Activated CD4-positive, alpha-beta T cell treated with anti-CD3 and anti-CD28 coated beads, Interleukin-2, amount 50 U/mL, for 16 hours (primary cell): Measurements from ENCODE around the gene WDR70.
"Not testable (repeated sequence)": the region's sequence is repeated elsewhere in the genome, so short reads cannot be mapped to it uniquely, and the experiment has no call there.

Experiments used
- DNase-seq: peaks from one replicate; pipeline ENCODE4 v3.0.0-alpha.2; 2020

WDR70 gene

DNA sequence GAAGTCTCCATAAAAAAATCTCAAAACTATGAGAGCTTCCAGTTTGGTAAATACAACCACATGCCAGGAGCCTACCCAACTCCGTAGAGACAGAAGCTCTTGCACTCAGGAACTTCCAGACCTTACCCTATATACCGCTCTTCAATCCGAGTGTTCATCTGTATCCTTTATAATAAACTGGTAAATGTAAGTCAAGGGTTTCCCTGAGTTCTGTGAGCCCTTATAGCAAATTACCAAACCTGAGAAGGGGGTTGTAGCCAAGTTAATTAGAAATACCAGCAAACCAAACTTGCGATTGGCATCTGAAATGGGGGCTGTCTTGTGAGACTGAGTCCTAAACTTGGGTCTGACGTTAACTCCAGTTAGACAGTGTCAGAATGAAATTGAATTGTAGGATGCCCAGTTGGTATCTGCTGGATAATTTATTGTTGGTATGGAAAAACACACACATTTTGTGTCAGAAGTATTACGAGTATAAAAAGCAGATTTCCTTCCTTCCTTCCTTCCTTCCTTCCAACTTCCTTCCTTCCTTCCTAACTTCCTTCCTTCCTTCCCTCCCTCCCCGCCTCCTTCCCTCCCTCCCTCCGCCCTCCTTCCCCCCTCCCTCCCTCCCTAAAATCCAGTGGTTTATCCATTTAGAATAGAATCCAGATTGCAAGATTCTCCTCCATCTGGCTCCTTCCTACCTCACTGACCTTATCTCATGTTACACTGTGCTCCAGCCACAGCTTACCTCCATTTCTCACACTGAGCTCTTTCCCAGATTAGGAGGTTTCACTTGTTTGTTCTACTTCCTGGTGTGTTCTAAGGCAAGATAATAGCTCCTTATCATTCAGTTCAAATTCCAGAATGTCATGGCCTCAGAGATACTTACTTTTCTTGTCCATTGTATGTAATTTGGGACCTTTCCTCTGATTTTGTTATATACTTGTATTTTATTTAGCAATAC lies 196.7 kb downstream of the WDR70 start:
- no peak for DNase-seq

DNA sequence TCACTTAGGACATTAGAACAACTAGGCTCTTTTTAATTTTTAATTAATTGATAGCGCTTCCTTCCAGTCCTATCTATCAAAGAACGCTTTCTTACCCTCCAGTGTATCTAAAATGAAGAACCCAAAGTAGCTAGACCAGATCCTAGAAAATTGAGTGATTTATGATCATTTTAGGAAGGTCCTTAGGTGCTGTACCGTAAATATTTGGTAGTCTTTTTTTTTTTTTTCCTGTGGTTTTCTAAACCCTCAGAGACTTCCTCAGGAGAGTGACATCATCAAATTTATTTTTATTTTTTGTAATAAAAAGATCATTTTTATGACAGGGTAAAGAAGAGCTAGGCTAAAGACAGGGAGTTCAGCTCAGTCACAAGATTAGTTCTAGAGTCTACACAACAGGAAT lies 197.4 kb downstream of the WDR70 start:
- DNase-seq: no peak

DNA sequence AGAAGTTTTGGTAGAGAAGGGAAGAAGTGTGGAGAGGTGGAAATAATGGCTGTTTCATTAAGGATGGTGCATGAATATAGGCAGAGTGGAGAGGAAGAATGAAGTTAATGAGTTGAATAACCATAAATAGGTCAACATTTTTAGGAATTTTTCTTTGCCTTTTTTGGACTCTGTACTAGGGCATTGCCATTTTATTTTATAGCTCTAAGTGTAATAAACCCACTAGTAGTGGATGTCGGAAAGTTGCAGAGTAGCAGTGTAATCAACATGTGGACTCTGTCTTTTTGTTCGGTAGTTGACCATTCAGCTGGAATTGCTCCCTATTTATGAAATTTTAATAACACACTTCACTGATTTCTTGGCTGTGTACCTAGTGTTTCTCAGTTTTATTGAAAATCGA lies 199.1 kb downstream of the WDR70 start:
- DNase-seq: no peak

DNA sequence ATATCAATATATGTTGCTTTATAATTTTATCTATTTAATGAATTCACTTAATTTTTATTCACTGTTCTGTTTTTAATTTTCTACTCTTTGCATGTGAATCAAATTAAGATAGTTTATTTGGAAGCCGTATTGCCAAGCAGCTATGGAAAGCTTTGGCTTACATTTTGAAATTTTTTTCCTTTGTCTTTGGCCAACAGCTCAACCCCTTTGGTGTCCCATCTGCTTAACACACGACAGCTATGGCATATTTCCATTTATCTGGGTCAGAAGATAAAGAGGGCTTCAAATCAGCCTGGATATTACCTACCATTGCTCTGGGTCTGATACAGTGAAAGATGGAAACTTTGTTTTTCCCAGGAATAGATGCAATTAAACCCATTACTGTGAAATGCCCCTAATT lies 201.0 kb downstream of the WDR70 start:
- no peak for DNase-seq

DNA sequence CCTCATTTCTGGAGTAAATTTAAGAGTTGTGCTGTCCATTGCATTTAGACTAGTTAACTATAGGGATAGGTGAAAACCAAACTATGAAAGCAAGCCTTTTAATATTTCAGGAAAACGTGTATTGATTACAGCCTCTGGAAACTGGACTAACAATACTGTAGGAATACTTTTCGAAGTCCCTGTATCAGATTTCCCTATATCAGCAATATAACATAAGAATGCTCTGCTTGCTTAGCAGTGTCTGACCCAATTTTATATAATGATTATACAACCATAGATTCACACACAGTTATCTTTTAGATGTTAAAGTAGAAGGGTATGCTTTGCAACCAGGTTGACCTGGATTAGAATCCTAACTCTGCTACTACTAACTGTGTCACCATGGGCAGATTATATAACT lies 203.1 kb downstream of the WDR70 start:
- no peak for DNase-seq

DNA sequence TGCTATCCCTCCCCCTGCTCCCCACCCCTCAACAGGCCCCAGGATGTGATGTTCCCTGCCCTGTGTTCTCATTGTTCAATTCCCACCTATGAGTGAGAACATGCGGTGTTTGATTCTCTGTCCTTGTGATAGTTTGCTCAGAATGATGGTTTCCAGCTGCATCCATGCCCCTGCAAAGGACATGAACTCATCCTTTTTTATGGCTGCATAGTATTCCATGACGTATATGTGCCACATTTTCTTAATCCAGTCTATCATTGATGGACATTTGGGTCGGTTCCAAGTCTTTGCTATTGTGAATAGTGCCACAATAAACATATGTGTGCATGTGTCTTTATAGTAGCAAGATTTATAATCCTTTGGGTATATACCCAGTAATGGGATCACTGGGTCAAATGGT lies 214.2 kb downstream of the WDR70 start:
- not testable (repeated sequence) for DNase-seq

DNA sequence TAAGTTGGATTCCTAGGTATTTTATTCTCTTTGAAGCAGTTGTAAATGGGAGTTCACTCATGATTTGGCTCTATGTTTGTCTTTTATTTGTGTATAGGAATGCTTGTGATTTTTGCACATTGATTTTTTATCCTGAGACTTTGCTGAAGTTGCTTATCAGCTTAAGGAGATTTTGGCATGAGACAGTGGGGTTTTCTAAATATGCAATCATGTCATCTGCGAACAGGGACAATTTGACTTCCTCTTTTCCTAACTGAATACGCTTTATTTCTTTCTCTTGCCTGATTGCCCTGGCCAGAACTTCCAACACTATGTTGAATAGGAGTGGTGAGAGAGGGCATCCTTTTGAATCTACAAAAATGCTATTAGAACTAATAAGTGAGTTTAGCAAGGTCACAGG lies 215.7 kb downstream of the WDR70 start:
- not testable (repeated sequence) for DNase-seq

DNA sequence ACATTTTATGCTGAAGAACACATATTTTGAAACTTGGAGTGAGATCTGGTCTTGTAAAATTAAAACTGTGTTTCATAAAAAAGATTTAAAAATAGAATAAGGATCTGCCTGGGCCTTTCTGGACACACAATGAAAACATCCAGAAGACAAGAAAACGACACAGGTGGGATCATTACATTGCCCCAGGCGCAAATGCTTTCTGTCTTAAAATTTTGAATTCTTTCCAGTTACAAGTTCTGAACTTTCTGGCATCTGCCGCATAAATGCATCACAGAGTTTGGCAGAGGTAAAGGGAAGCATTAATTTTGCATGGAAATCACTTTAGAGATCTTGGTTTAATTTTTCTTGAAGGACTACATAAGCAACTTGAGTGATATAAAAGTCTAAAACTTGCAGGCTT lies 219.6 kb downstream of the WDR70 start:
- DNase-seq: no peak

DNA sequence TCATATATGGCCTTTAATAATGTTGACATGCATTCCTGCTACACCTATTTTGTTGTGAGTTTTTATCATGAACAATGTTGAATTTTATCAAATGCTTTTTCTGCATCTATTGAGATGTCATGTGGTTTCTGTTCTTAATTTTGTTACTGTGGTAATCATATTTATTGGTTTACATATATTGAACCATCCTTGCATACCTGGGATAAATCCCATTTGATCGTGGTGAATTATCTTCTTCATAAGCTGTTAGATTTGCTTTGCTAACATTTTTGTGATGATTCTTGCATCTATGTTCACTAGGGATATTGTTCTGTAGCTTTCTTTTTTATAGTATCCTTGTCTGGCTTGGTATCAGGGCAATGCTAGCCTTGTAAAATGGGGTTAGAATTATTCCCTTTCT lies 222.0 kb downstream of the WDR70 start:
- DNase-seq: no peak

DNA sequence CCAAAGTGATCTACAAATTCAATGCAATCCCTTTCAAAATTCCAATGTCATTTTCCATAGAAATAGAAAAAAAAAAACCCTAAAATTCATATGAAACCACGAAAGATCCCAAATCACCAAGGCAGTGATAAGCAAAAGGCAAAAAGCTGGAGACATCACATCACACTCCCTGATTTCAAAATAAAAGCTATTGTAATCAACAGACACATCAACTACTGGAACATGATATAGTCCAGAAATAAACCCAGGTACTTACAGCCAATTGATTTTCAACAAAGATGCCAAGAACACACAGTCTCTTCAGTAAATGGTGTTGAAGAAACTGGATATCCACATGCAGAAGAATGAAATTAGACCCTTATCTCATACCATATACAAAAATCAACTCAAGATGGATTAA lies 224.0 kb downstream of the WDR70 start:
- no peak for DNase-seq

DNA sequence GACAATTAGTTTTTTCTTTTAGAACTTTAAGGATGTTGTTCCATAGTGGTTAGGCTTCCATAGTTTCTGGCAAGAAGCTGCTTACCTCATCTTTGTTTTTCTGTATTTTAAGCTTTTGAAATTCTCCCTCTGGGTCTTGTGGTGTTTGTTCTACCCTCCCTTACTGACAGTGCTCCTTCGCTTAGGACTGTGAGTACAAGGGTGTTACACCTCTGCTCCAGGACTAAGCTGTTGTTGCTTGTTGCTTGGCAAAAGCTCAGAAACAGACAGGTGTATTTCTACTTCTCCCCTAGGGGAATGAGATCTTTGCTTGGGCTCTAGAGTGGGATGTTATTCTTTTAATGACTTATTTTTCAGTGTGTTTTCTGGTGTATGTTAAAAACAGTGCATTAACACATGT lies 225.2 kb downstream of the WDR70 start:
- no peak for DNase-seq

DNA sequence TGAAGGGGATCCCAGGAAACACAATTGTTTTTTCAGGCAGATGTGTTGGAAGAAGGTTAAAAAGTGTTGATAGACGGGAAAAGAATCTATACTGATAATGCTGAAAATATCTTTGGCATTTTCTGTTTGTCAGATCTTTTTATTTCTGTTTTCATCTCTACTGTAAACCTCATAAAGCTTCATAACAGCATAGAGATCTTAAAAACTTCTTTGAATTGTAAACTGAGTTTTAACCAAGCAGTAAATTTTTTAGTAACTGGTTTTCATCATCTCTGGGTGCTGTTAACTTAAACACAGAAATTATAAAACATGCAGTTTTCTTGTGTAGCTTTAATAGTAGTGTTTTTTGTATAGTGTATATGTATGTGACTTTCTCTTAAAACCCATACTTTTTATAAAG lies 227.0 kb downstream of the WDR70 start:
- DNase-seq: no peak

DNA sequence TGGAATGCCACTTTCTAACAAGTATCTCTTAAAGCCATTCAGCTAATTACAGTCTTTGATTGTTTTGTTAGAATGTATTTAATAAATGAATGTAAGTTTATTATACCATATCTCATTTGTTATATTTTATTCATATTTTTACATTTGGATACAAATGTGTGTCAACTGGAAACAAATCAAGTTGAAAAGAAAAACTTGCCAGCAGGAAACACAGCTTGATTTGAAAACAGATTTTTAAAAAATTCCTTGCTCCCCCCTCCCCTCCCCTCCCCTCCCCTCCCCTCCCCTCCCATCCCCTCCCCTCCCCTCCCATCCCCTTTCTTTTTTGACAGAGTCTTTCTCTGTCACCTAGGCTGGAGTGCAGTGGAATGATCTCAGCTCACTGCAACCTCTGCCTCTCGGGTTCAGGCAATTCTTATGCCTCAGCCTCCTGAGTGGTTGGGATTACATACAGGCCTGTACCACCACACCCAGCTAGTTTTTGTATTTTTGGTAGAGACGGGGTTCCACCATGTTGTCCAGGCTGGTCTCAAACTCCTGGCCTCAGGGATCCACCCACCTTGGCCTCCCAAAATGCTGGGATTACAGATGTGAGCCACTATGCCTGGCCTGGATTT lies 227.6 kb downstream of the WDR70 start:
- DNase-seq: no peak

DNA sequence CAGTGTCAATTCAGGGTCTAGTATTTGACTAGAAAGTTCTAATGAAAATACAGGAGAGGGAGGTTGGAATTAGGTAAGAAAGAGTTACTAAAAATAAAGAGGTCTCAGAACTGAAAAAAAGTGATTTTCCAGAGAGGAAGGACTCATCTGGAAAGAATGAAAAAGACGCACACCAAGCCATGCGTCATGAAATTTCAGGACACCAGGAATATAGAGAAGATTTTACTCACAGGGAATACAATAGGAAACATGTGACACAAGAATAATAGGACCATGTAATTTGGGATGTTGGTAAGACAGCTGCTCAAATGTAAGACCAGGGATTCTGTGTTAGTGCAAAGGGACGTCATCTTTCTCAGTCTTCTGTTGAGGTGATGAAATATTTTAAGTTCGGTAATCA lies 236.1 kb downstream of the WDR70 start:
- DNase-seq: no peak

DNA sequence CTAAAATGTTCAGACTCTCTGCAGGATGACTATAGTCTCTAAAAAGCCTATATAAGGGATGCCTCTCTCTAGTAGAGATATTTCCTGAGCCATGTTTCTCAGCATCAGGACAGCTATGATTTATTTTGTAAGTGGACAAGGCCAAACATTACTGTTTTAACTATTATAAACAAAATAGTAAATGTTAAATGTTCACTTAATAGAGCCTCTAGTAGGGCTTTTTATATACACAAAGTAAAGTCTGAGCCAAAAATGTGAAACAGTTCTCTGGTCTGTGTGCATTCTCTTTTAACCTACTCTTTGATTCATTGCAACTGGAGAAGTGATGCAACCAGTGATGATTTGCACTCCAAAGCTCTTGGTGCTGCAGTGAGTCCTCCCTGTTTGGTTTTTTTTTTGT lies 240.2 kb downstream of the WDR70 start:
- DNase-seq: no peak

DNA sequence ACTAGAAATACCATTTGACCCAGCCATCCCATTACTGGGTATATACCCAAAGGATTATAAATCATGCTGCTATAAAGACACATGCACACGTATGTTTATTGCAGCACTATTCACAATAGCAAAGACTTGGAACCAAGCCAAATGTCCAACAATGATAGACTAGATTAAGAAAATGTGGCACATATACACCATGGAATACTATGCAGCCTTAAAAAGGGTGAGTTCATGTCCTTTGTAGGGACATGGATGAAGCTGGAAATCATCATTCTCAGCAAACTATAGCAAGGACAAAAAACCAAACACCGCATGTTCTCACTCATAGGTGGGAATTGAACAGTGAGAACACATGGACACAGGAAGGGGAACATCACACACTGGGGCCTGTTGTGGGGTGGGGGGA lies 243.2 kb downstream of the WDR70 start:
- not testable (repeated sequence) for DNase-seq

DNA sequence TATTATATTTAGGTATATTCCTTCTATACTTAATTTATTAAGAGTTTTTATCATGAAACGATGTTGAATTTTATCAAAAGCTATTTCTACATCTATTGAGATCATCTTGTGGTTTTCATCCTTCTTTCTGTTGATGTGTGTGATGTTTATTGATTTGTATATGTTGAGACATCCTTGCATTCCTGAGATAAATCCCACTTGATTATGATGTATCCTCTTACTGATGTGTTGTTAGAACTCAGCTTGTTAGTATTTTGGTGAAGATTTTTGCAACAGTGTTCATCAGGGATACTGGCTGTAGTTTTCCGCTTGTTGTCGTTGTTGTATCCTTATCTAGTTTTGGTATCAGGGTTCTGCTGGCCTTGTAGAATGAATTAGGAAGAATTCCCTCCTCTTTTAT lies 247.1 kb downstream of the WDR70 start:
- DNase-seq: no peak

DNA sequence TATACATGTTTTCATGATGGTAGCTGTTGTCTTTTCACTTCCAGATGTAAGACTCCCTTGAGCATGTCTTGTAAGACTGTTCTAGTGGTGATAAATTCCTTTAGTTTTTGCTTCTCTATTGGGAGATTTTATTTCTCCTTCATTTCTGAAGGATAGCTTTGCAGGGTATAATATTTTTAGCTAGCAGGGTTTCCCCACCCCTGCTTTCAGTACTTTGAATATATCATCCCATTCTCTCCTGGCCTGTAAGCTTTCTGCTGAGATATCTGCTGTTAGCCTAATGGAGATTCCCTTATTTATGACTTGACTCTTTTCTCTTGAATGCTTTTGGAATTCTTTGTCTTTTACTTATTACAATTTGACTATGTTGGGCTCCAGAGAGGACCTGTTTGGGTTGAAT lies 249.8 kb downstream of the WDR70 start:
- DNase-seq: no peak

DNA sequence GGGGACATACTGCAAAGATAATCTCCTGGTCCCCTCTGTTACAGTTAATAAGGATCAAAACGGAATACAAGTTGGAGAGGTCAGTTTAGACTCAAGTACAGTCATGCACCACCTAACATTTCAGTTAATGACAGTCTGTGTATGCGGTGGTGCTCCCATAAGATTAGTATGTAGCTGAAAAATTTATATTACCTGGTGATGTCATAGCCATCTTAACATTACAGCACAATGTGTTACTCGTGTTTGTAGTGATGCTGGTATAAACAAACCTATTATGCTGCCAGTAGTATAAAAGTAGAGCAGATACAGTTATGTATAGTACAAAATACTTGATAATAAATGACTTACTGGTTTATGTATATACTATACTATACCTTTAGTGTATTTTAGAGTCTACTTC lies 252.8 kb downstream of the WDR70 start:
- no peak for DNase-seq

DNA sequence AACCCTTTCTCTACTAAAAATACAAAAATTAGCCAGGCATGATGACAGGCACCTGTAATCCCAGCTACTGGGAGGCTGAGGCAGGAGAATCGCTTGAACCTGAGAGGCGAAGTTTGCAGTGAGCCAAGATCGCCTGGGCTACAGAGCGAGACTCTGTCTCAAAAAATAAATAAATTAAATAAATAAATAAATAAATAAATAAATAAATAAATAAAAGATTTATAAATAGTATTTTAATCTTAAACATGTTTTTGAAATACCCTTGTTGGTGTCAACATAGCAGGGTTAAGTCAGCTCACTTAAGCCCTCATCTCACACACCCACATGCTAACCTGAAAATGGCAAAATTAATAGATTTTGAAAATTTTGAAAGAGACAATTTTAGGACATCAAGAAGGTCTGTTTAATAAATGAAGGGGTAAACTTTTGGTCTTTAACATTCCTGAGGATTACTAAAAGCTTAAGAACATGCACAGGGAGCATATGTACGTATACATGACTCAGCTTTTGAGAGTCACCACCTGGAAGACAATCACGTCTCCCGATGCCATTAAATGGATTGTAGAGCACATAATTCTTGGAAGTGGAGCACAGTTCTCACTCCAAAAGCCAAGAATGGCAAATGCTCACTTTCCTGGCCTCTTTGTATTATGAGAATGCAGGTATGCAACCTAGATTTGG lies 258.2 kb downstream of the WDR70 start:
- no peak for DNase-seq

DNA sequence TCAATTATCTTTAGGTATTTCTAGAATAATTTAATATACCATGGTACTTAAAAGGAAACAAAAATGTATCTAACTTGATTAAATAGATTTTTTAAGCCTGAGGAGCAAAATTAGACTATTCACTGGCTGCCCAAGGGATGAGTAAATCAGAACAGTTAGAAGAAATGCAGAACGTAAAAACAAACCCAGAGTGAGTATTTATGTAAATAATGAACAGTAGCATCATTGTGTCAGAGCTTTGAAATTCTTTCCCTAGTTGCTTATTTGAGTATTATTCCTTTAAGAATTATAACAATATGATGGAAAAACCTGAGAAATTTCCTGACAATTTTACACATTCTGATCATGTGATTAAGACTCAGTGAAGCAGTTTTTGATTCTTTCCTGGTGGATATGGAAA lies 259.8 kb downstream of the WDR70 start:
- no peak for DNase-seq

DNA sequence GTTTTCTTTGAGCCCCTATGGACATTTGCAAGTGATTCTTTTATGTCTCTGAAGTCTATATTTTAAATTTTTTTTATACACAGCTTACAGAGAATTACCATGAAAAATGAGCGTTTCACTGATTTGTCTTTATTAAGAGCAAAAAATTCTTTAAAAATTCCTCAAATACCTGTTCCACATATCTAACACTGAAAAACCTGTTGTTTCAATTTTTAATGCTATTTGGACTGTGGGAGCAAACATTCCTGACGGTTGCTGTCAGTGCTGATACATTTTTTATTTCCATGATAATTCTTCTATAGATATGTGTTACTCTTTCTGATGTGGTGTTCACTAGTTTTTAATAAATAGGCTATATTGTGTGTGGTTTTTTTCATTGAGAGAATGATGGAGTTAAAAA lies 261.0 kb downstream of the WDR70 start:
- no peak for DNase-seq

DNA sequence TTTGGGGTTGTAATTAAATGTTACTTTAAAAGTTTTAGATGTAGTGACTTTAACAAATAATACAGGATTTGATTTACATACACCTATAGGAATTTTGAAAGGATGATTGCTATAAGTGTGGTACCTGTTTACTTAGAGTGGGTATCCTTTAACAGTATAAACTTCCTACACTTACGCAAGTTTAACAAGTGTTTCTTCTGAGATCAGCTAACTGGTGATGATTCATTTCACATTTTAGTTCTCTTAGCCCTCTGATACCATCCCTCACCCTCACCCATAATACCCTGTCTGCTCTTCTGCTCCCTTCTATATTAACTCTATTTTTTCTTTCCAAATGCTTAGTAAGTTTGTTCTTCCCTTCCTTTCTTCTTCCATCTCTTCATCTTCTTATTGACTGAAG lies 262.8 kb downstream of the WDR70 start:
- DNase-seq: no peak

DNA sequence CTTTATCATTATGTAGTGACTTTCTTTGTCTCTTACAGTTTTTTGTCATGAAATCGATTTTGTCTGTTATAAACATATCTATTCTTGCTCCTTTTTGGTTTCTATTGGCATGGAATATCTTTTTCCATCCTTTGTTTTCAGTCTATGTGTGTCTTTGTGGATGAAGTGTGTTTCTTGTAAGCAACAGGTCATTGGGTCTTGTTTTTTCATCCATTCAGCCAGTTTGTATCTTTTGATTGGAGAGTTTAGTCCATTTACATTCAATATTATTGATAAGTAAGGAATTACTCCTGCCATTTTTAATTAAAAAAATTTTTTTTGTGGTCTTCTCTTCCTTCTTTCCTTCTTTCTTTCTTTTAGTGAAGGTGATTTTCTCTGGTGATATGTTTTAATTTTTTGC lies 266.6 kb downstream of the WDR70 start:
- DNase-seq: no peak
